ENCODE data around the gene SKA3. TPM values are rescaled to one million over a fixed set of nuclear protein-coding genes. Genes with fewer than 3 reads are reported as not detected.

Gene SKA3
- total RNA-seq = 6.1 and 11.8 TPM in 2 replicates

DNA sequence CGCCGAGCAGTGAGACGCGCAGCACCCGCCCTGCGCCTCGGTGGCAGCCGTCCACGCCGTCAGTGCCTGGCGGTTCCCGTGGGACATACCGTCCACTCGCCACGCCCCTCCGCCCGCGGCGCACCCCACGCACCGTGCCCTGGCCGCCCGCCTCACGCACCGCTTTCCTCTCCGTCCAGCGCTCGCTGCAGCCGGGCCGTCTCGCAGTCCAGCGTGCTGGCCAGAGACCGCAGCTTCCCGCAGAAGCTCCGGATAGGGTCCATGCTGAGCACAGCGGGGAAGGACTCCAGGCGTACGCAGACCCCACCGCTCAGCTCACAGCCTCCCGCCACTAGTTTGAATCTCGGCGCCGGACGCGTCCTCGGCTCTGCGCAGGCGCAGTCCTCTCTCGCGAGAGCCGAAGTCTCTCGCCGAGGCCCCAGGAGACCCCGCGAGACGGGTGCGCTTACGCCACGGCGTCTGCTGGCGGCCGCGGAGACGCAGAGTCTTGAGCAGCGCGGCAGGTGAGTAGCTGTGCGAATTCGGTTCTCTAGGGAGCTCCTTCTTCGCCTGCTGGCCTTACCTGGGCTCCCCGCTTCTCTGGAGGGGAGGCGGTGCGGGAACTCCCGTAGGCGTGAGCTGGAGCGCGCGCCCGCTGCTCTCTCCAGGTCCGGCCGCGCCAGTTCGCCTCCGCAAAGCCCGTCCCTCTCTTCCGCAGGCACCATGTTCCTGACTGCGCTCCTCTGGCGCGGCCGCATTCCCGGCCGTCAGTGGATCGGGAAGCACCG, at the start of gene SKA3, which contains the start of gene MRPL57:
Gene SKA3, minus strand, starts transcription at position 338 of the 767 bp plus-strand sequence. Its CDS starts 75 bp downstream, at position 263.
Gene MRPL57, plus strand, starts transcription at position 444 of the 767 bp plus-strand sequence. Its CDS starts 259 bp downstream, at position 703.

Other genes with a start within 250 kb of the SKA3 start
- gene LATS2, start 115.0 kb downstream of the SKA3 start, total RNA-seq = 15.5 and 16.2 TPM in 2 replicates
- gene SAP18, start 36.4 kb downstream of the SKA3 start, total RNA-seq = 43.2 and 72.4 TPM in 2 replicates
- gene MRPL57, start 106 bp upstream of the SKA3 start, total RNA-seq = 27.8 and 28.8 TPM in 2 replicates